GM19395 (cell line): ENCODE data around the gene CUL1.

Source experiments
- ATAC-seq: cut with Tn5 transposase; IDR thresholded peaks from one replicate; pipeline ENCODE4 v1.9.1; 2021; ENCODE audit warnings: mild to moderate bottlenecking, moderate library complexity; ENCODE audit not compliant: unreplicated experiment

The CUL1 gene

DNA sequence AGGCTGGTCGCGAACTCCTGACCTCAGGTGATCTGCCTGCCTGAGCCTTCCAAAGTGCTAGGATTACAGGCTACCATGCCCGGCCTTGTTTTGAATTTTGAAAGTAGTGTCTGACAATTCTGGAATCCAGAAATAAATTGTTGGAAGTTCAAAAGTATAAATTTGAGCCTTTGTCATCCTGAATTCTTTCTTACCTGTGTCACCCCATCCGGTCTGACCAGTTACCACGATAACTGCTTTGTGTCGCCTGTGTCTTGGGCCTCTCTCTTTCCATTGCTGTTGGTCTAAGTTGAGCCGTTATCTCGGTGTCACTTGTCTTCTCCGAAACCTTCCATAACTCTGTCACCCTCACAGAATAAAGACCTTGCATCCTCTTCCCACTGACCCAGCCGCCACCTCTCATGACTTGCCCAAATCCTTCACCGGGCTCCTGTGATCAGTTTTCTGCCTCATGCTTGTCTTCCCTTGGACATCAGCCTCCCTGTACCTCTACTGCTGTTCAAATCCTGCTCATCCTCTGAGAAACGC lies 18.6 kb downstream of the CUL1 start:
- no peak for ATAC-seq

DNA sequence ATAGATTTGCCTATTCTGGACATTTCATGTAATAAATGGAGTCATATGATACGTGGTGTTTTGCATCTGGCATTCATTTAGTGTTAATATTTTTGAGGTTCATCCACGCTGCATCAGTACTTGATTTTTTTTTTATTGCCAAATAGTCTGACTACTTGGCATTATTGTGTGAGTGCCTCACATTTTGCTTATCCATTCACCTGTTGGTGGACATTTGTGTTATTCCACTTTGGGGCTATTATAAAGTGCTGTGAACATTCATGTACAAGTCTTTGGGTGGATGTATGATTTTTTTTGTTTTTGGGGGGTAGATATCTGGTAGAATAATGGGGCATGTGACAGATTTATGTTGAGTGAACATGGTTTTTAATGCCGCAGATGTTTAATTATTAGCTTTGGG lies 19.7 kb downstream of the CUL1 start:
- ATAC-seq: no peak

DNA sequence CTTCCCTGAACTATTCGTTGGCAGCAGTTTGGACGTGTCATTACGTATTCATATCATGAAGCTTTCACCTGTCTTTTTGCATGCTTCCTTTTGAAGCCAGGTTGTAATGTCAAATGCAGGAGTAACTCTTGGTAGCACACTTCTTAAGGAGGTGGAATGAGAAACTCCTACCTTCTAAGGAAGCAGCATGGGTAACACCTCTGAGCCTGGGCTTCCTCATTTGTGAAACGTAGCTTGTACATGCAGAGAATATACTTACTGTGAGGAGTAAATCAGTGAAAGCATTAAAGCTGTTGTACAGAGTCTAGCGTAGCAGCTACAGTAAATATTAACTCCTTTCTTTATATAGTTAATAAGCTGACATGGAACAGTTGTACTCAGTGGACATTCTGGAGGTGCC lies 21.1 kb downstream of the CUL1 start:
- ATAC-seq: no peak

DNA sequence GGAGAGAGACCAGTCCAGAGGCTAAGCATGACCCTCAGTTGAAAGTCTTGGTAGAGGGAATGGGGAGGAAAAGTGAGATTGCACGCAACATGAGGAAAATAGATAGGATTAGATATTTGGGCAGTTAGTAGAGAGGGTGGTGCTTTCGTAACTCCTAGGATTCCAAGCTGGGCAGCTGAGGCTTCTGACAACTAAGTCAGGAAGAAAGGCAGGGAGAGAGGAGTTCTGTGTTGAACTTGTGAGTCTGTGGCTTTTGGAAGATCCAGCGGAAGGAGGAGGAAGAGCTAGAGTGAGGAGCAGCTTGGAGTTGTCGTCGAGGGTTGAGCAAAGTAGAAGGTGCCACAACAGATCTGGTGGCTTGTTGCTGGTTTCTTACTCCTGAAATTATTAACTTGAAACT lies 21.8 kb downstream of the CUL1 start:
- no peak for ATAC-seq

DNA sequence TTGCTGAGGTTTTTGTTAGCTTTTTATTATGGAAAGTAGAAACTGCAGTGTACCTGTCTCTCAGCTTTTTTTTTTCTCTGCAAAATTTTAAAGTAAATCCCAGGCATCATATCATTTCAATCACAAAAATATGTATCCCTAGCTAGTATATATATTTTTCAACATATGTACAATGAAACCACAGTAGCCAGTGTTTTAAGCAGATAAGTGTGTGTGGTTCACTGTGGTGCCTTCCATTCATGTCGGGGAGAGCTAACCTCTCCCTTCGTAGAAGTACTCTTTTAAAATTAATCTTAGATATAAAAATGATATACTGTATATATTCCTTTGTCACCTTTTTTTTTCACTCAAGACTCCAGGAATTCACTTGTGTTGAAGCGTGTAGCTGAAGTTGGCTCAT lies 22.7 kb downstream of the CUL1 start:
- no peak for ATAC-seq

DNA sequence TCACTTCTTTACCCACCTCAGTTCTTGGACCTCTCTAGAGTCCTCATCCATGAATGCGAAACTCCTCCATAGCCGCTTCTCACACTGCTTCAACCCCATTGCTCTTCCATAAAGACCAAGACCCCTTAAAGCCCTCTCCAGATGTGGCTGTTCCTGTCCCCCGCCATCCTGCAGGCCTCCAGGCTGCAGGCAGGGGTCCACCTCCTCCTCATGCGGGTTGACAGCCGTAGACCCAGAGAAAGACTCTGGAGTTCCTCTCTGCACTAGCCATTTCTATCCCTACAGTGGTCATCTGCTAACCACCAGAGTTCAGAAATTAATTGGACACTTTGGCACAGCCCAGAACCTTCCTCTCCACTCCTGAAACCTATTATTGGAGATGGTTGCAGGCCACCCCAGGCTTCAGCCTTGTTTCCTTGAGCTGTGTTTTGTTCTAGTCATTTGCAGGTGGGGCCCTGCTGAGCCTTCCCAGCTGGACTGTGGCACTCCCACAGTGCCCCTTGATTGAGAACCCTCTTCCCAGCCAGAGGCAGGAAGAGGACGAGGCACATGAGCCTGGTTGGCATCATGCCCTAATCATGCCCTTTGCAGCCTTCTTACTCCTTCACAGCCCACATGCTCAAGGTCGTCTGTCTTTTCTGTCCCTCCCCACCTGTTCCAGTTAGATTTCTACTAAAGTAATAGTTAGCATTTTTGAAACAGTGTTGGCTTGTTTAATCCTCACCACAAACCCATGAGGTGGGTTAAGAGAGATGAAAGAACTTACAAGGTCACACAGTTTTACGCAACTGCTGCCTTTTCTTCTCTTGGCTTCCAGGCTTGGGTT lies 23.9 kb downstream of the CUL1 start:
- ATAC-seq: no peak

DNA sequence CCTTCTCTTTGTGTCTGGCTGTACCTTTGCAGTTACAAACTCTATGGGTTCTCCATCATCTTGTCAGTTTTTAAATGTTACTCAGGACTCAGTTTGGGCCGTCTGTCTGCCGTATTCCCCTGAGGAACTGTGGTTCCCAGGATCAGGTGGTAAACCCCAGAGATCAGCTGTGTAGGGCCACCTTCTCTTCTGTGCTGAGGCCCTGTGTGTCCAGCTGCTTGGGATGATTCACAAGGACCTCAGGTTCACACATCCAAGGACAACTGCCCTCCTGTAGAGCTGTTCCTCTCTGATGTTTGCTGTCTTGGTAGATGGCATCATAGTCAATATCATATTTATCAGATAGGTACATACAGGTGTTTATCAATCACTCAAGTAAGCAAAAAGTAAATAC lies 24.5 kb downstream of the CUL1 start:
- ATAC-seq: no peak

DNA sequence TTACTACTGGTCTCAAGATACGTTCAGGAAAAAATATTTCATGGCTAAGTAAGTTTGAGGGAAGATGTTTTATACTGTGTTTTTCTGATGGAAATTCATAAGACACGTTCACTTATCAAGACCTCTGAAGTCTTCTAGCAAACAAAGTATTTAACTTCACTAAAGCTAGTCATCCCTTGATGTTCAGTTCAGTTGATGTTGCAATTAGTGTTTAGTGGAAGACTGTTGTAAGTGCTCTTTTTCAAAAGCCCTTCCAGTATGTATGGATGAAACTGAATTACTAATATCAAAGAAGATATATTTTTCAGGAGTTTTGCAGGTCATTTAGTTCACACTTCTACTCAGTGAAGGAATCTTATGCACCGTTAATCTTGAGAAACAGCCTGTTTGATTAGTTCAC lies 25.1 kb downstream of the CUL1 start:
- ATAC-seq: no peak

DNA sequence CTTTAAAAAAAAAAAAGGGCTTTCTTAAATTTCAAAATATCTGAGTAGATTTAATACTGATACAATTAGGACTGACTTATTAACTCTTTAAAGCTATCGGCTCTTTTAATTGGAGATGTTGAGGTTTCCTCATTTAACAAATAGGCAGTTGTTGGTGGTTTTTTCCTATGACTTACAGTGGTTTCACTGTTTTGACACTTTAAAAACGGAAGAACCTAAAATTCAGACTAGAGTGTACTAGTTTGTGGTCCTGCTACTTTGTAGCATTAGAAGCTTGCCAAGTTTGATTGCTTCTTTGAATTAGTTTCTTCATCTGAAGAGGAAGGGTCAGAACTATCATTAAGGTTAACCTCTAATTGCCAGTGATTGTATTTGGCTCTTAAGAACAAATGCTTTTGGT lies 27.7 kb downstream of the CUL1 start:
- no peak for ATAC-seq

DNA sequence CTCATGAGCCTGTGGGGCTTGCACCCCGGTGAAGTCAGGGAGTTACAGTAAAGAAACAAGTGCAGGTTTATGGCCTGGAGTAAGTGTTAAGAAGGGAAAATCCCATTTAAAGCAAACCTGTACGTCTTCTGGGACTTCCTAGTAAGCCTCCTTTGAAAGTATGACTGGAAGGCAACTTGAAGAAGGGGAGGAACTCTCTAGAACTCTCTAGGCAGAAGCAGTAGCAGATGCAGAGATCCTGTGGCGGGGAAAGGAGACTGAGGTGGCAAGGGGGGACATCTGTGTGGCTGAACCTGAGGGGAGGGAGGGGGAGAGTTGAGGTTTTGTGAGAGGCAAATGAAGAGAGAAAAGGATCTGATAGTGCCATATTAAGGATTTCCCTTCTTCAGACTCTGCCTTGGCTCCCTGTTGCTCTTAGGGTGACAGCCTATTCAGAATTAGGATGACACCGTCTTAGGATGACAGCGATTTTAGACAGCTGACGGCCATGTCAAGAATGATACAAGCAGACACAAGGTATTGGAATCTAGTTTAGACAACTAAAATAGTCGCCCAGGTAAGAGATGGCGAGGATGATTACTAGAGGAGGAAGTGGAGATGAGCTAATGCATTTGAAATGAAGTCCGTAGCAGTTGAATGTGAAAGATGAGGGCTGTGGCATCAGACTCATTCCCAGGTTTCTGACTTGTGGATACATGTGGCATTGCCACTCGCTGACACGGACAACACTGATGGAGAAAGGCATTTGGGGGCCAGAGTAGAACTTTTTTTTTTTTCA lies 29.0 kb downstream of the CUL1 start:
- no peak for ATAC-seq

DNA sequence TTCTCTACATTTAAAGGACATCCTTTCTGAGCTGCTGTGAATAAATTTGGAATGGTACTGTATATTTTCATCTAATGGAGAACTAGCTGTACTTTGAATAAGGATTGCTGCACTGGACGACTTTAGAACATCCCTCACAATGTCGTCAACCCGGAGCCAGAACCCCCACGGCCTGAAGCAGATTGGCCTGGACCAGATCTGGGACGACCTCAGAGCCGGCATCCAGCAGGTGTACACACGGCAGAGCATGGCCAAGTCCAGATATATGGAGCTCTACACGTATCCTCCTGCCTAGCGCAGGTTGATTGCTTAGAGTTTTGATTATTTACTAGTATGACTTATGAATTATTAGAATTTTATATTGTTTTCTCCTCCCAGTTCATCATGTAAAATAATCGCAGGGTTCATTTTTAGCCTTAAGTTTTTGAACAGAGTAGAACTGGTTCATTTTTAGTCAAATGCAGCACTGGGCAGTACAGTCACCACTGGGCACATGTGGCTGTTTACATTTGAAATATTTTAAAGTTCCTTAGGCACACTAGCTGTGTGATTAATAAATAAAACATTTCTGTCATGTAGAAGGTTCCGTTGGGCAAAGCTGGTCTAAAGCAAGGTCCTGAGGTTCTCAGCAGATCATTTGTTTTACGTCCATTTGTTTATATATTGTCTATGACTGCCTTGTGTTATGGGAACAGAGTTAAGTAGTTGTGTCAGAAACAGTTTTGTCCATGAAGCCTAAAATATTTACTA lies 31.5 kb downstream of the CUL1 start:
- no peak for ATAC-seq

DNA sequence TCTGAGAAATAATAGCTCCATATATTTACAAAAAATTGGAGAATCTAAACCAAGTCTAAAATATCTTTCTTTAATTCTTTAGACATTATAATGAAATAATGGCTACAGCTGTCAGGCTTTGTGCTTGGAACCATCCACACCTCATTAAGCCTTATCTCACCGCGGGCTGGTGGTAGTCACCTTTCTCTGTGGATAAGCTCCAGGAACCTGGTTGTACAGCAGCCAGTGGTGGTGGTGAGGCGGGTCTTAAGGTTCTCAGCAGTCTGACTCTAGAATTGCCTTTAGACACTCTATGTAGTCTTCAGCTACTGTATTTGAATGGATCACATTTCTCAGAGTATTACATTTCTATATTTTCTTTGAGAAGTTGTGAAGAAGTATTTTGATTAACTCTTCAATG lies 34.2 kb downstream of the CUL1 start:
- no peak for ATAC-seq

DNA sequence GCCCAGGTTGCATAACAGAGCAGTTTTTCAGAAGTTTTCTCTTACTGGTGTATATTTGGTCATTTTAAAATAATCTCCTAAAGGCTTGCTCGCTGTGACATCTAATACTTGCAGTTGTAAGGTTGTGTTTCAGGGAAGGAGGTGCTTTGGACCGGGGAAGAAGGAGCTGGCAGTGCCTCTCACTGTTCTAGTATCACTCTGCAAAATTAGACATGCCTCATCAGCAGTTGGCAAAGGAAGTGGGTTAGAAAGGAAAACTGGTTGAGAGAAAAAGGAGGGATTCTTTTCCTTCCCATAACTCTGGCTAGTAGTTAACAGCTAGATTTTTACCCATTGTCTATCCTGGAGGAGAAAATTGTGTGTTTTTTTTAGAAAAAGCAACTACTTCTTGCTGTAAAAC lies 34.8 kb downstream of the CUL1 start:
- ATAC-seq: no peak

DNA sequence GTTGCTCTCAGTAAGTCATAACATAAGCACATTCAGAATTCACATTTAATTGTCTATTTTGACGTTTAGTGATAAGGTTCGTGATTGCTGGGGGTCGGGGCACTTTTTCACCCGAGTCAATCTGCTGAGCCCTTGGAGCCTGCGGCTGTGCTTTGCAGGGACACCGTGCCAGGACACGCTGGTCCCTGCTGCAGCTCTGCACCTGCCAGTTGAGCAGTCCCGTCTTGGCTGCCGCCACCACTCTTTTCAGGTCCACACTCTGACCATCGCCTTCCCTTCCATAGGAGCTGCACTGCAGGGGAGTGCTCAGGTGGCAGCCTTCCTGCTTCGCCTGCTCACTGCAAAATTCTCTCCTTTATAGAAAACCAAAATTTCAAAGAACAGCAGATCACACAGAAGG lies 36.4 kb downstream of the CUL1 start:
- ATAC-seq: no peak

DNA sequence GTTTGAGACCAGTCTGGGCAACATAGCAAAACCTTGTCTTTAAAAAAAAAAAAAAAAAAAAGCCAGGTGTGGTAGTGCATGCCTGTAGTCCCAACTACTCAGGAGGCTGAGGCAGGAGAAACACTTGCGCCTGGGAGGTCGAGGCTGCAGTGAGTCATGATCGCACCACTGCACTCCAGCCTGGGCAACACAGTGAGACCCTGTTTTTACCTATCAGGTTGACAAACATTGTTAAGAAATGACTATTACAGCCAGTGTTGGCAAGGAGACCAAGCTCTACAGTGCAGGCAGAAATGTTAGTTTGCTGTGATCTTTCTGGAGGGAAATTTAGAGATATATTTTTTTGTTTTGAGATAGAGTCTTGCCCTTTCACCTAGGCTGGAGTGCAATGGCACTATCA lies 37.3 kb downstream of the CUL1 start:
- ATAC-seq: no peak

DNA sequence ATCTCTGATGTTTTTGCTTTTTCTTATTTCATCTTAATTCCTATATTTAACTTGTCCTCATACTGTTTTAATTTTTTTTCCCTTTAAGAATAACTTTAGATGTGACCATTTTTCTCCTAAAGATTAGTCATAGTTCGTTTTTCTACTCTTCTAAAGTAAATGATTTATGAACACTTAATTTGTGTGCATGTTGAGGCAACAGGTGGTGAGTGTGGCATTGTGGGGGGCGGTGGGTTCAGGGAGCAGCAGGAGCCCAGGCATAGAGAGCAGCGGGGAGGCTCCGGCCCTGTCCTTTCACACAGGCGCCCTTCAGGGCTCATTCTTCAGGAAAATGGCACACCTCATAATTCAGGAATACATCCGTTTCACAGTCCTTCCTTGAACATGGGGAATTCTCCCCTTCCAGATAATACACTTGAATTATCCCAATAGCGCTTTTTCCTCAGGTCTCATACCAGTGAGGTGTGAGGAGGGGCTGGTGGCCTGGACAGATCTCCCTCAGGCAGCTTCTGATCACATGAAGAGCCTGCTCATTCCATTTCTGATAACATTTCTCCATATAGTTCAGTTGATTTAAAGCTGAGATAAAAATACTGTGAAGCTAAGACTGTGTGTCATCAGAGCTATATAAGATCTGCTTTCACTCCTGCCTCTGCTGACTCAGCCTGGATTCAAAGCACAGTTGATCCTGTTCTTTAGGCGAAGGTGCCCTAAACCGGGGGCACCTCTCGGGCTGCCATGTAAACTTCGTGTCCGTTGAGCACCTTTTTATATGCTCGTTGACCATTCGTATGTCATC lies 40.2 kb downstream of the CUL1 start:
- ATAC-seq: no peak

DNA sequence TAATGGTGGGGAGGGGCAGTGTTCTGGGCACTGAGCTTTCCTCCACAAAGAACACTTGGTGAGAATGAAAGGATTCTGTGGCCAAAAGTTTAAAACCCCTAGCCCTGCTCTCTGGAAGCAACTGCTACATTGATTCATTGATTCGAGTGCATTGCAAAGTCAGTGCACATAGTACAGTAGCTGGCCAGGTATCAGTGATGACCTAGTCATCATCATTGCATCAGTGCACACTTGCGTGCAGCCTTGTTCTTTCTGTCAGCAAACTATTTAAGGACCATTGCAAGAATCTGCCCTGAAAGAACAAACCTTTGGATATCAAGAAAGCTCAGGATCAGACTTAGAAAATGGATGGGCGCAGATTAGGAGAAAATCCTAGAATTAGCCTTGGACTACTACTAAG lies 47.4 kb downstream of the CUL1 start:
- ATAC-seq: no peak

DNA sequence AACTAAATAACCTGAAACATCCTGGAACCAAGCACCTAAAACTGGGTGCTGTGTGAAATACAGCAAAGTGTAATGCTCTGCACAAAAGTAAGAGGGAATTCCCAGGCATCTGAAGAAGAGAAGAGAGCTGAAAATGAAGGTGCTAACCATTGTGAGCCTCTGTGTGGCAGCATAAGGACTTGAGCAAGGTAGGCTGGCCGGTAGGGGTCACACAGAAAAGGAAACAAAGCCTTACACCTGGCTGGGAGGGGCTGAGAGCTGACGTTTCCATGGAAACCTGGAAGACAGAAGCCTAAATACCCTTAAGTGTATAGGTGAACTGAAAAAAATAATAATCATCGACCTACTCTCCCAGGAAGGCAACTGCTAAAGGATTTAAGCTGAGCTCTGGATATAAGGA lies 48.6 kb downstream of the CUL1 start:
- ATAC-seq: no peak

DNA sequence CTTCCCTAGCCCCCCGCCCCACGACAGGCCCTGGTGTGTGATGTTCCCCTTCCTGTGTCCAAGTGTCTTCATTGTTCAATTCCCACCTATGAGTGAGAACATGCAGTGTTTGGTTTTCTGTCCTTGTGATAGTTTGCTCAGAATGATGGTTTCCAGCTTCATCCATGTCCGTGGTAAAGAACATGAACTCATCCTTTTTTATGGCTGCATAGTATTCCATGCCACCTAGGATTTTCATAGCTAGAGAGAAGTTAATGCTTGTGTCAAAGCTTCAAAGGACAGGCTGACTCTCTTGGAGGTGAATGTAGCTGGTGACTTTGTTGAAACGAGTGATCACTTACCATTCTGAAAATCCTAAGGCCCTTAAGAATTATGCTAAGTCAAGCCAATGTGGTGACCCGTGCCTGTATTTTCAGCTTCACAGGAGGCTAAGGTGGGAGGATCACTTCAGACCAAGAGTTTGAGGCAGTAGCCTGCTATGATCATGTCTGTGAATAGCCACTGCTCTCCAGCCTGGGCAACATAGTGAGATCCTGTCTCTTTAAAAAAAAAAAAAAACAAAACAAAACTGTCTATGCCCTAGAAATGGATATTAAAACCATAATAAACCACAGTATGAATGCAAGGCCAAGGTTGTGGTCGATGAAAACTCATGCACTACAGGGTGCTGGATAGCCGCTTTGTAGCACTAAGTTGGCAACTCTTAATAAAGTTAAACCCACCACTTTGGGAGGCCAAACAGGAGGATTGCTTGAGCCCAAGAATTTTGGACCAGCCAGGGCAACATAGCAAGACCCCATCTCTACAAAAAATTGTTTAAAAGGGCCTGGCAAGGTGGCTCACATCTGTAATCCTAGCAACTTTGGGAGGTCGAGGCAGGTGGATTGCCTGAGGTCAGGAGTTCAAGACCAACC lies 52.0 kb downstream of the CUL1 start:
- ATAC-seq: no peak

DNA sequence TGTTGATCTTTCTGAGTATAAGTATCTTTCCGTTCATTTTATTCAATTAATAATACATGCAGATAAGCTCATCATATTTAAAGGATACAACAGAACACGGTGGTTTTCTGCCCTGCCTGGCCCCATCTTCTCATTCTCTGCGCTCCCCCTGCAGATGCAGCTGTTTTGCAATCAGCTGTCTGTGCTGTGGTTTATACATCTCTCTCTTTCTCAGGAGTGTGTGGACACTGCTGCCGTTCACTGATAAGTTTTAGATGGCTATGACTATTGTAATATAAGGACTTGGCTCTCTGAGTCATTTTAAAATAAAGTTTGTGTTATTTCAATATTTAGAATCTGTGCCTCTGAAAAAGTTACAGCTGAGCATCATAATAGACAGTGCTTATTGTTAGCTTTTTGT lies 54.5 kb downstream of the CUL1 start:
- ATAC-seq: no peak
